Measurements from ENCODE around the gene NDUFA1. TPM values are rescaled to one million over a fixed set of nuclear protein-coding genes. Genes with fewer than 3 reads are reported as not detected.

Gene NDUFA1
- total and polyA plus RNA-seq, 2 experiments from 2014 or later, result 29.1 to 415 TPM

DNA sequence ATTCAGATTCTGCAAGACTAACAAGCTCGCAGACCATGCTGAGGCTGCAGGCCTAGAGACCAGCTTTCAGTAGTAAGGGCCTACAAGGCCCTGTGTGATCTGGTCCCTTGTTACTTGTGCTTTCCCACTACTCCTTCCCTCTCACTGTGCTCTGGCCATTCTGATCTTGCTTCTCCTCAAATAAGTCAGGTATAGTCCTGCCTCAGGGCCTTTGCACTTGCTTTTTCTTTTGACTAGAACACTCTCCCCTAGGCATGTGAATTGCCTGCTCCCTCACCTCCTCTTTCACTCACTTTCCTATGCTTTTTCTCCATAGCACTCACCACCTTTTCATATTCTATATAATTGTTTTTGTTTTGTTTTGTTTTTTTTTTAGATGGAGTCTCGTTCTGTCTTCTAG is 46.2 kb downstream of the NDUFA1 start (continued):
- TF ChIP-seq, protein P1, sequence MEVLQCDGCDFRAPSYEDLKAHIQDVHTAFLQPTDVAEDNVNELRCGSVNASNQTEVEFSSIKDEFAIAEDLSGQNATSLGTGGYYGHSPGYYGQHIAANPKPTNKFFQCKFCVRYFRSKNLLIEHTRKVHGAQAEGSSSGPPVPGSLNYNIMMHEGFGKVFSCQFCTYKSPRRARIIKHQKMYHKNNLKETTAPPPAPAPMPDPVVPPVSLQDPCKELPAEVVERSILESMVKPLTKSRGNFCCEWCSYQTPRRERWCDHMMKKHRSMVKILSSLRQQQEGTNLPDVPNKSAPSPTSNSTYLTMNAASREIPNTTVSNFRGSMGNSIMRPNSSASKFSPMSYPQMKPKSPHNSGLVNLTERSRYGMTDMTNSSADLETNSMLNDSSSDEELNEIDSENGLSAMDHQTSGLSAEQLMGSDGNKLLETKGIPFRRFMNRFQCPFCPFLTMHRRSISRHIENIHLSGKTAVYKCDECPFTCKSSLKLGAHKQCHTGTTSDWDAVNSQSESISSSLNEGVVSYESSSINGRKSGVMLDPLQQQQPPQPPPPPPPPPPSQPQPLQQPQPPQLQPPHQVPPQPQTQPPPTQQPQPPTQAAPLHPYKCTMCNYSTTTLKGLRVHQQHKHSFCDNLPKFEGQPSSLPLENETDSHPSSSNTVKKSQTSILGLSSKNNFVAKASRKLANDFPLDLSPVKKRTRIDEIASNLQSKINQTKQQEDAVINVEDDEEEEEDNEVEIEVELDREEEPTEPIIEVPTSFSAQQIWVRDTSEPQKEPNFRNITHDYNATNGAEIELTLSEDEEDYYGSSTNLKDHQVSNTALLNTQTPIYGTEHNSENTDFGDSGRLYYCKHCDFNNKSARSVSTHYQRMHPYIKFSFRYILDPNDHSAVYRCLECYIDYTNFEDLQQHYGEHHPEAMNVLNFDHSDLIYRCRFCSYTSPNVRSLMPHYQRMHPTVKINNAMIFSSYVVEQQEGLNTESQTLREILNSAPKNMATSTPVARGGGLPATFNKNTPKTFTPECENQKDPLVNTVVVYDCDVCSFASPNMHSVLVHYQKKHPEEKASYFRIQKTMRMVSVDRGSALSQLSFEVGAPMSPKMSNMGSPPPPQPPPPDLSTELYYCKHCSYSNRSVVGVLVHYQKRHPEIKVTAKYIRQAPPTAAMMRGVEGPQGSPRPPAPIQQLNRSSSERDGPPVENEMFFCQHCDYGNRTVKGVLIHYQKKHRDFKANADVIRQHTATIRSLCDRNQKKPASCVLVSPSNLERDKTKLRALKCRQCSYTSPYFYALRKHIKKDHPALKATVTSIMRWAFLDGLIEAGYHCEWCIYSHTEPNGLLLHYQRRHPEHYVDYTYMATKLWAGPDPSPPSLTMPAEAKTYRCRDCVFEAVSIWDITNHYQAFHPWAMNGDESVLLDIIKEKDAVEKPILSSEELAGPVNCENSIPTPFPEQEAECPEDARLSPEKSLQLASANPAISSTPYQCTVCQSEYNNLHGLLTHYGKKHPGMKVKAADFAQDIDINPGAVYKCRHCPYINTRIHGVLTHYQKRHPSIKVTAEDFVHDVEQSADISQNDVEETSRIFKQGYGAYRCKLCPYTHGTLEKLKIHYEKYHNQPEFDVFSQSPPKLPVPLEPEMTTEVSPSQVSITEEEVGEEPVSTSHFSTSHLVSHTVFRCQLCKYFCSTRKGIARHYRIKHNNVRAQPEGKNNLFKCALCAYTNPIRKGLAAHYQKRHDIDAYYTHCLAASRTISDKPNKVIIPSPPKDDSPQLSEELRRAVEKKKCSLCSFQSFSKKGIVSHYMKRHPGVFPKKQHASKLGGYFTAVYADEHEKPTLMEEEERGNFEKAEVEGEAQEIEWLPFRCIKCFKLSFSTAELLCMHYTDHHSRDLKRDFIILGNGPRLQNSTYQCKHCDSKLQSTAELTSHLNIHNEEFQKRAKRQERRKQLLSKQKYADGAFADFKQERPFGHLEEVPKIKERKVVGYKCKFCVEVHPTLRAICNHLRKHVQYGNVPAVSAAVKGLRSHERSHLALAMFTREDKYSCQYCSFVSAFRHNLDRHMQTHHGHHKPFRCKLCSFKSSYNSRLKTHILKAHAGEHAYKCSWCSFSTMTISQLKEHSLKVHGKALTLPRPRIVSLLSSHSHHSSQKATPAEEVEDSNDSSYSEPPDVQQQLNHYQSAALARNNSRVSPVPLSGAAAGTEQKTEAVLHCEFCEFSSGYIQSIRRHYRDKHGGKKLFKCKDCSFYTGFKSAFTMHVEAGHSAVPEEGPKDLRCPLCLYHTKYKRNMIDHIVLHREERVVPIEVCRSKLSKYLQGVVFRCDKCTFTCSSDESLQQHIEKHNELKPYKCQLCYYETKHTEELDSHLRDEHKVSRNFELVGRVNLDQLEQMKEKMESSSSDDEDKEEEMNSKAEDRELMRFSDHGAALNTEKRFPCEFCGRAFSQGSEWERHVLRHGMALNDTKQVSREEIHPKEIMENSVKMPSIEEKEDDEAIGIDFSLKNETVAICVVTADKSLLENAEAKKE (CRISPR knock-in tag; IDR thresholded peaks at IDR 0.05), result no peak
- TF ChIP-seq, protein P2, sequence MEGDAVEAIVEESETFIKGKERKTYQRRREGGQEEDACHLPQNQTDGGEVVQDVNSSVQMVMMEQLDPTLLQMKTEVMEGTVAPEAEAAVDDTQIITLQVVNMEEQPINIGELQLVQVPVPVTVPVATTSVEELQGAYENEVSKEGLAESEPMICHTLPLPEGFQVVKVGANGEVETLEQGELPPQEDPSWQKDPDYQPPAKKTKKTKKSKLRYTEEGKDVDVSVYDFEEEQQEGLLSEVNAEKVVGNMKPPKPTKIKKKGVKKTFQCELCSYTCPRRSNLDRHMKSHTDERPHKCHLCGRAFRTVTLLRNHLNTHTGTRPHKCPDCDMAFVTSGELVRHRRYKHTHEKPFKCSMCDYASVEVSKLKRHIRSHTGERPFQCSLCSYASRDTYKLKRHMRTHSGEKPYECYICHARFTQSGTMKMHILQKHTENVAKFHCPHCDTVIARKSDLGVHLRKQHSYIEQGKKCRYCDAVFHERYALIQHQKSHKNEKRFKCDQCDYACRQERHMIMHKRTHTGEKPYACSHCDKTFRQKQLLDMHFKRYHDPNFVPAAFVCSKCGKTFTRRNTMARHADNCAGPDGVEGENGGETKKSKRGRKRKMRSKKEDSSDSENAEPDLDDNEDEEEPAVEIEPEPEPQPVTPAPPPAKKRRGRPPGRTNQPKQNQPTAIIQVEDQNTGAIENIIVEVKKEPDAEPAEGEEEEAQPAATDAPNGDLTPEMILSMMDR (conservative IDR thresholded peaks at IDR 0.05; ENCODE audit: low read depth in 2 of 2), result no peak
- no peak for TF ChIP-seq STAT1 (IDR thresholded peaks at IDR 0.05; ENCODE audit: unreplicated experiment)
- no peak for TF ChIP-seq EZH2 (IDR thresholded peaks at IDR 0.05; ENCODE audit: low read depth, unreplicated experiment)

DNA sequence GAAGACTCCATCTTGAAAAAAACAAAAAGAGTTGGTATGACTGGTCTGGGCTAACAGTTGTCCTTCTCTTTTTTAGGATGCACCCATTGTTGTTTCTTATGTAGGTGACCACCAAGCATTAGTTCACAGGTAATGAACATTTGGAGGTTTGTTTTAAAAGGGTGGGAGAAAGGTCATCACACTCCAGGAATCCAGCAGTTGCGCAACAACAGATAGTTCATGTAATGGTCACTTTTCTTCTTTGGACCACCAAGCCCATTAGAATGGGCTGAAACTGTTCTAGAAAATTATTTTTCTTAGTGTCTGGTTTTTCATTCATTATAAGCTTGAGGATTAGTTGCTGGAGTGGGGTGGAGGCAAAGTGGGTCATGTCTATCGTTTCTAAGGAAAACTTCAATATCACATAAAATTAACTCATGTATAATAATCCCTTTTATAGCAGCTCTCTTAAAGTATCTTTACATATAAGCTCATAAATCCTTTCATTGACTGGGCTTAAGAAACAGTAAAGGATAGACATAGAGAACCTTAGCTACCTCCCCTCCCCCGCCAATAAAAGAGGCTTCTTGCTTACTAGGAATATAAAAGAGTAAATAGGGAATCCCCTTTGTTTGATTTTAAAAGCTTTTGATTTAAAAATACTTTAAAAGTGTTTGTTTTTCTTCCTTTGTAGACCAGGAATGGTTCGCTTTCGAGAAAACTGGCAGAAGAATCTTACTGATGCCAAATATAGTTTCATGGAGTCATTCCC is 48.4 kb downstream of the NDUFA1 start:
- no peak overlapping the region for H3K4me3 Mint-ChIP-seq
- peaks cover 1% of the 10 kb centered on the region for H3K36me3 Mint-ChIP-seq (ENCODE audit: low read depth)
- H3K36me3 ChIP-seq (ENCODE audit: insufficient read depth), result no peaks in the 10 kb centered on the region
- no peak overlapping the region for H3K27ac Mint-ChIP-seq
- H2AFZ ChIP-seq, result no peak overlapping the region
- no peaks in the 10 kb centered on the region for H4K20me1 ChIP-seq (replicated peaks; ENCODE audit: insufficient read depth)
- H3K27me3 ChIP-seq (ENCODE audit: insufficient read depth), result no peaks in the 10 kb centered on the region
- no peaks in the 10 kb centered on the region for H3K4me1 ChIP-seq (ENCODE audit: insufficient read depth)
- ATAC-seq (no peak), DNase-seq (ENCODE audit: low spot score) (no peak)
- no peaks in the 10 kb centered on the region for H3K79me2 ChIP-seq (replicated peaks; ENCODE audit: insufficient read depth)
- H3K27me3 Mint-ChIP-seq (ENCODE audit: insufficient read depth, low read depth, poor library complexity), result no peaks in the 10 kb centered on the region
- no peaks in the 10 kb centered on the region for H3K9me3 Mint-ChIP-seq
- no peak overlapping the region for H3K27ac ChIP-seq (ENCODE audit: low read depth)
- H3K9me2 ChIP-seq (ENCODE audit: insufficient read depth), result no peaks in the 10 kb centered on the region
- H3K4me2 ChIP-seq, result no peak overlapping the region
- H3F3A ChIP-seq (replicated peaks; ENCODE audit: low read depth), result no peaks in the 10 kb centered on the region
- H3K4me3 ChIP-seq, result no peak overlapping the region
- no peaks in the 10 kb centered on the region for H3K4me1 Mint-ChIP-seq
- TF ChIP-seq, protein P1 (CRISPR knock-in tag; IDR thresholded peaks at IDR 0.05), result no peak
- TF ChIP-seq CREB1 (CRISPR knock-in tag; IDR thresholded peaks at IDR 0.05; ENCODE audit: low read depth) (no peak), STAT1 (IDR thresholded peaks at IDR 0.05; ENCODE audit: unreplicated experiment) (no peak), ZNF114 (CRISPR knock-in tag; IDR thresholded peaks at IDR 0.05) (no peak)

Data from GM23338 (cell line).